ENCODE results near the gene MMP17.

GRCh38 chr12:131827961-131828534, at the start of gene MMP17:
- TF ChIP-seq POLR2A (IDR thresholded peaks at IDR 0.05; ENCODE audit: low read depth, low read length), result no peak
- TF ChIP-seq POLR2AphosphoS5 (IDR thresholded peaks at IDR 0.05; ENCODE audit: low read depth, low read length), result no peak
- 0 out of 2 replicates have a peak, but pooled peaks have one; percentile 61 for TF ChIP-seq POU2F2 (IDR thresholded peaks at IDR 0.05; ENCODE audit: low read depth, low read length)
- TF ChIP-seq TAF1 (IDR thresholded peaks at IDR 0.05; ENCODE audit: low read depth, low read length), result no peak

Measured in GM12891 (cell line).